Activated CD4-positive, alpha-beta T cell treated with anti-CD3 and anti-CD28 coated beads, Interleukin-2, amount 50 U/mL, for 24 hours (primary cell): Measurements from ENCODE around the gene SPDYE3.
"Not testable (repeated sequence)": the region's sequence is repeated elsewhere in the genome, so short reads cannot be mapped to it uniquely, and the experiment has no call there.

Source experiments
- DNase-seq, 2 donors: peaks; one replicate each; pipeline ENCODE4 v3.0.0-alpha.2; 2020; ENCODE audit warnings: low read depth in 1 of 2, low spot score in 1 of 2

The SPDYE3 gene

GRCh38 chr7:100307402-100307801, at the start of gene SPDYE3:
SPDYE3 (plus strand) TSS chr7:100307702; CDS start chr7:100307886, 184 bp downstream.
- DNase-seq, result not testable (repeated sequence)

DNA sequence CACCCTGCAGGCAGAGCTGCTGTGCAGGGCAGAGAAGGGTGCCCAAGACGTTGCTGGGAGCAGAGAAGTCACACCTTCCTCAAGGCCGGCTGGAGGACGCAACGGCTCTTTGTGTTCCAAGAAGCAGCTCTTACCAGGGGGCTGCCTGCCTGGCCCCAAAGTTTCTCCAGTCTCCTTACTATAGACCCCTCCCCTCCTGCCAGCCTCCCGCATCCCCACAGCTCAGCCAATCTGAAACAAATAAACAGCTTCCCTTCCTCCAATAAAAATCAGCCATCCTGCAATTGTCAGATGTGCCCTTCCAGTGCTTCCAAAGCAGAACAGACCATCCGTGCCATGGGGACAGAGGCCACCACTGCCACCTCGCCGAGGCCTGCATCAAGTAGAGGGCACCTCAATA, 47.5 kb upstream of the SPDYE3 start:
- not testable (repeated sequence) for DNase-seq

DNA sequence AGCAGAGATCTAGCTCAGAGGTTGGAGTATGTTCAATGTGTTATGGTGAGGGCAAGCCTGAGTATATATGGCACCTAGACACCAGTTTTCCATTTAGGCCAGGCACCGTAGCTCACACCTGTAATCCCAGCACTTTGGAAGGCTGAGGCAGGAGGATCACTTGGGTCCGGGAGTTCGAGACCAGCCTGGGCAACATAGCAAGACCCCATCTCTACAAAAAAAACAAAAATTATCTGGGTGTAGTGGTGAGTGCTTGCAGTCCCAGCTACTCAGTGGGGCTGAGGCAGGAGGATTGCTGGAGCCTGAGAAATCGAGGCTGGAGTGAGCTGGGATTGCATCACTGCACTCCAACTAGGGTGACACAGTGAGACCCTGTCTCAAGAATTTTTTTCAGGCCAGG, 44.6 kb upstream of the SPDYE3 start:
- not testable (repeated sequence) for DNase-seq

GRCh38 chr7:100264223-100264622, 43.3 kb upstream of the SPDYE3 start:
- DNase-seq, result not testable (repeated sequence)

DNA sequence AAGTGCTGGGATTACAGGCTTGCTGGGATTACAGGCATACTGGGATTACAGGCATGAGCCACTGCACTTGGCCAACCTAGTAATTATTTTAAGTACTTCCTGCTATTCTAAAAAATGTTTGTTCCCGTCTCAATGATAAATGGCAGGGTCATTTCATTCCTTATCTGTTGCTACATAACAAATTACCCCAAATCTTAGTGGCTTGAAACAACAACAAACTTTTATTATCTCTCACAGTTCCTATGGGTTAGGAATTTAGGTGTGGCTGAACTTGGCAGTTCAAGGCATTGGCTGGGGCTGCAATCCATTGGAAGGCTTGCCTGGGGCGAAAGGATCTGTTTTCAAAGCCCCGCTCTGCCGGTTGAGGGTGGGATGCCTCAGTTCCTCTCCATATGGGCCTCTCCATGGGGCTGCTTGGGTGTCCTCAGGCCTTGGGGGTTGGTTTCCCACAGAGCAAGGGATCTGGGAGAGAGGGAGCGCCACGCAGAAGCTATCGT, 42.8 kb upstream of the SPDYE3 start:
- not testable (repeated sequence) for DNase-seq

DNA sequence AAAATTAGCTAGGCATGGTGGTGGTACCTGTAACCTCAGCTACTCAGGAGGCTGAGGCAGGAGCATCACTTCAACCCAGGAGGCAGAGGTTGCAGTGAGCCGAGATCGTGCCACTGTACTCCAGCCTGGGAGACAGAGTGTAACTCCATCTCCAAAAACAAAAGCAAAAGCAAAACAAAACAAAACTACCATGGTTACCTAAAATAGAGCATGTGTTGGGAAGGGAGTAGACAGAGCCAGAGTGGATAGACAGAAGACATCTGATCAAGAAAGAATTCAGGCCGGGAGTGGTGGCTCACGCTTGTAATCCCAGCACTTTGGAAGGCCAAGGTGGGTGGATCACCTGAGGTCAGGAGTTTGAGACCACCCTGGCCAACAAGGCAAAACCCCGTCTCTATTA, 41.7 kb upstream of the SPDYE3 start:
- DNase-seq, result not testable (repeated sequence)

GRCh38 chr7:100266576-100267354, 40.7 kb upstream of the SPDYE3 start:
- no peak for DNase-seq

- DNase-seq, result no peak
Observed at GRCh38 chr7:100267648-100268047, 39.9 kb upstream of the SPDYE3 start.

GRCh38 chr7:100268882-100269281, 38.6 kb upstream of the SPDYE3 start:
- DNase-seq, result not testable (repeated sequence)

GRCh38 chr7:100269306-100270045, 38.0 kb upstream of the SPDYE3 start:
- DNase-seq, result not testable (repeated sequence)

GRCh38 chr7:100270046-100270918, 37.2 kb upstream of the SPDYE3 start:
- not testable (repeated sequence) for DNase-seq

- DNase-seq, result not testable (repeated sequence)
Observed at GRCh38 chr7:100270941-100271593, 36.4 kb upstream of the SPDYE3 start.

DNA sequence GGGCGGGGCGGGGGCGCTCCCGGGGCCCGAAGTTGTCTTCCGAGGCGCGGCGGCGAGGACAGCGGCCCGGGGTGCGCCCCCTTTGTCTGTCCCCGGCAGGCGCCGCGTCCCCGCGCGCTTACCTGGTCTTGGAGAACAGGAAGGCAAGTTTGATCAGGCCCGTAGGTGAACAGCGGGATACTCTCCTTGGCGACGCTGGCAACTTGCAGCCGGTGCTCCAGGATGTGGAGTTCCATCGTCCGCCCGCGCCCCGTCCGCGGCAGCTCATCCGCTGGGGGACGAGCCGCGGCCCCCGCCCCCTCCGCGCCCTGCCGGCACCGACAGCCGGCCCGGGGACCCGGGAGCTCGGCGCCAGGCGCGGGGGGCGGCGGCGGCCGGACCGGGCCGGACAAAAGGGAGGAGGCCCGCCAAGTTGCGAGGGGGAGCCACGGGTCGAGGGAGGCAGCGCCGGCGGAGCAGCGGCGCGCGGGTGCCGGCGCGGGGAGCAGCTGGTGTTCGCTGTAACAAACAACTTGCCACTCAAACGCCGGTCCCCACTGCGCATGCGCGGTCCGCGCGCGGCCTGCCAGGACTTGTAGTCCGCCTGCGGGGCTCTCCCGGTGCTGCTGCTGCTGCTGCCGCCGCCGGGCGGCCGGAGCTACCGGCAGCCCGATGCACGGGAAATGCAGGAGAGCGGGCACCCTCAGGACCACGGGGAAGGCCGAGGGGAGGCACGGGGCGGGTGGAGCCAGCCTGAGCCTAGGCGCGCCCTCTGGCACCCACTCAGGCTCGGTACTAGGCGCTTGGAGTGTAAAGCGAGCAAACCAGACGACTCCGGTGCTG, 35.6 kb upstream of the SPDYE3 start:
- peak; percentile 96 to 97 for DNase-seq

DNA sequence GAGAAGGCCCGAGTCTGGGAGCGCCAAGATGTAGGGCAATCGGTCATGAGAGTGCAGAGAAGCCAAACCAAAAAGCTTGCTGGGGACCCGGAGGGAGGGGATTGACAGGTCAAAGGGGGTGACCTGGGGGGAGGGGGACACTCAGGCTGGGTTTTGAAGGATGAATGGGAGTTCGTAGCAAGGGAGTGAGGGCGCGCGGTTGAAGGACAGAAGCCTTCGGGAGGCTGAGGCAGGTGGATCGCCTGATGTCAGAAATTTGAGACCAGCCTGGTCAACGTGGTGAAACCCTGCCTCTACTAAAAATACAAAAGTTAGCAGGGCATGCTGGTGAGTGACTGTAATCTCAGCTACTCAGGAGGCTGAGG, 35.0 kb upstream of the SPDYE3 start:
- DNase-seq, result not testable (repeated sequence)

DNA sequence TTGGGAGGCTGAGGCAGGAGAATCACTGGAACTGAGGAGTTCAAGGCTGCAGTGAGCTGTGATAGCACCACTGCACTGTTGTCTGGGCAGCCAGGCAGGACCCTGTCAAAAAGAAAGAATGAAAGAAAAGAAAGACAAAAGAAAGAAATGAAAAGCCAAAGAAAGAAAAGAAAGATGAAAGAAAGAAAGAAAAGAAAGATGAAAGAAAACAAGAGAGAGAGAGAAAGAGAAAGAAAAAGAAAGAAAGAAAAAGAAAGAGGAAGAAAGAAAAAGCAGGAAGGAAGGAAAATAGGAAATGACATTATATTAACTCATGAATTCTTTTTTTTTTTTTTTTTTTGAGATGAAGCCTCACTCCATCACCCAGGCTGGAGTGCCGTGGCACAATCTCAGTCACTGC, 32.4 kb upstream of the SPDYE3 start:
- DNase-seq, result no peak

DNA sequence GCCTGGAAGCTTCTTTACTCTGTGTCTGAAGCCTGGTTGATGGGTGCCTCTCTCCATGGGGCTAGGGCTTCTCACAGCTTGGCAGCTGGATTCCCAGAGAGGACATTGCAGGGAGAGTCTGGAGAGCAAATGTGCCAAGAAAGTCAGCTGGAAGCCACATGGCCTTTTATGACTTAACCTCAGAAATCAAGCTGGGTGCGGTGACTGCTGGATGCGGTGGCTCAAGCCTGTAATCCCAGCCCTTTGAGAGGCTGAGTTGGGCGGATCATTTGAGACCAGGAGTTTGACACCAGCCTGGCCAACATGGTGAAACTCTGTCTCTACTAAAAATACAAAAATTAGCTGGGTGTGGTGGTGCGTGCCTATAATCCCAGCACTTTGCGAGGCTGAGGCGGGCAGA, 31.4 kb upstream of the SPDYE3 start:
- DNase-seq, result not testable (repeated sequence)

GRCh38 chr7:100282069-100282608, 25.4 kb upstream of the SPDYE3 start:
- not testable (repeated sequence) for DNase-seq

DNA sequence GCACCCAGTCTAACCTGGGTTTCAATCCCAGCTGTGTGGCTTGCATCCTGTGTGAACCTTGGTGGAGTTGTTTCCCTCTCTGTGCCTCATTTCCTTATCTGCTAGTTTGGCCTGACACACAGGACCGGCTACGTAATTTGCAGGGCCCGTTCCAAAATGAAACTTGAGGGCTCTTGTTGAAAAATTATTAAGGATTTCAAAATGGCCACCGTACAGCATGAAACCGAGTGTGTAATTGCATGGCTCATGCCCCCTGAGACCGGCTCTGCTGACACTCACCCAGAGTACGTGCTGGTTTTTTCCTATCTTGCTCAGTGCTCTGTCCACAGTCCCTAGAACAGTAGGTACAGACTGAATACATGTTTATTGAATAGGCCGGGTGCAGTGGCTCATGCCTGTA, 24.4 kb upstream of the SPDYE3 start:
- DNase-seq, result not testable (repeated sequence)

GRCh38 chr7:100287191-100287969, 20.1 kb upstream of the SPDYE3 start:
- DNase-seq, result not testable (repeated sequence)
